ENCODE measurements around the gene SLC38A1. TPM values are rescaled to one million over a fixed set of nuclear protein-coding genes. Genes with fewer than 3 reads are reported as not detected.
"Not testable (repeated sequence)": the region's sequence is repeated elsewhere in the genome, so short reads cannot be mapped to it uniquely, and the experiment has no call there.

Gene SLC38A1
- total RNA-seq, 2 experiments from 2014 or later = 105 to 110 TPM

DNA sequence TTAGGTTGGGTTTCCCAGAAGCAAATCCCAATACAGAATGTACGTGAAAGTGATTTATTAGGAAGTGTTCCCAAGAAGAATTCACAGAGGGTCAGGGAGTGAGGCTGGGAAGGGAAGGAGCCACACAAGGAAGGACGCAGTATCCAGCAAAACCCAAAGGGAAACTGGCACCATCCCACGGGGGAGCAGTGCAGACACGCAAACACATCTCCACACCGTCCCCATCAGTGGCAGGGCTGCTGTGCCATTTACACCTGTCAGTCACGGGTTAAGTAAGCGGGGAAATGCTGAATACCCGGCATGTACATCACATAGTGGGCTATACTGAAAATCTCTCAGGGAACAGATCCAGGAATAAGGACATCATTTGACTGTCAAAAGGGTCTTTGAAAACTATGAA lies 93.9 kb downstream of the SLC38A1 start:
- Mint-ChIP-seq H3K4me1 (ENCODE audit: low read depth) (peaks cover 27% of the 10 kb centered on the region), H3K27ac (no peak overlapping the region), H3K9me3 (no peaks in the 10 kb centered on the region), H3K4me3 (no peak overlapping the region), H3K36me3 (ENCODE audit: low read depth) (no peaks in the 10 kb centered on the region), H3K27me3 (ENCODE audit: low read depth) (no peaks in the 10 kb centered on the region)
- CTCF ChIA-PET = interaction anchor here (2.1 kb wide), 1 partner anchor 49 kb away, joined by 9 read pairs; no protein-coding TSS in a partner anchor
- intact Hi-C loops (cut with micrococcal nuclease) = no loop called here
- DNase-seq = no peak

DNA sequence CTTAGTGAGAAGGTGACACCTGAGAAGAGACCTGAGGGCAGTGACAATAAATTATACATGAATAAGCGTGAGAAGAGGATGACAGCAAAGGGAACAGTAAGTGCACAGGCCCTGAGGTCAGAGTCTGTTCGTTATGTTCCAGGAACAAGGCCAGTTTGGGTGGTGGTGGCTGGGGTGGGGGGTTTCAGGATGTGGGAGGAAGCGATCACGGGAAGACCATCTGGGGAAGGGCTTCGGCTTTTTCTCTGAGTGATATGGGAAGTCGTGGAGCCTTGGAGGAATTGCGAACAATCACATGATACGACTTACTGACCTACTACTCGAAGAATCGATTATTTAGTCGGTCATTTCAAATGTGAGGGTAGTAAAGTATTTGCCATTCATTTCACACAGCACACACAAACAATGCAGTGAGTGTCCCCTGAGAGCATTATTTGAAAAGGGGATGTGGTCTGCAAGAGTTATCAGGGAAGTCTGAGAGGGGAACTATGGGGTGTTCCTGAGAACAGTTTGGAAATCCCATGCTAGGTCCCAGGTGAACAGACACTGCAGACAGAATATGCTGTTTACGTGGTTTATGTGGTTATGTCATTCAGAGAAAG lies 94.7 kb downstream of the SLC38A1 start:
- Mint-ChIP-seq H3K27ac (no peak overlapping the region), H3K4me3 (no peak overlapping the region), H3K36me3 (ENCODE audit: low read depth) (no peaks in the 10 kb centered on the region), H3K4me1 (ENCODE audit: low read depth) (peaks cover 19% of the 10 kb centered on the region), H3K27me3 (ENCODE audit: low read depth) (no peaks in the 10 kb centered on the region), H3K9me3 (no peaks in the 10 kb centered on the region)
- CTCF ChIA-PET = no interaction called here
- intact Hi-C loops (cut with micrococcal nuclease) = no loop called here
- DNase-seq = no peak

DNA sequence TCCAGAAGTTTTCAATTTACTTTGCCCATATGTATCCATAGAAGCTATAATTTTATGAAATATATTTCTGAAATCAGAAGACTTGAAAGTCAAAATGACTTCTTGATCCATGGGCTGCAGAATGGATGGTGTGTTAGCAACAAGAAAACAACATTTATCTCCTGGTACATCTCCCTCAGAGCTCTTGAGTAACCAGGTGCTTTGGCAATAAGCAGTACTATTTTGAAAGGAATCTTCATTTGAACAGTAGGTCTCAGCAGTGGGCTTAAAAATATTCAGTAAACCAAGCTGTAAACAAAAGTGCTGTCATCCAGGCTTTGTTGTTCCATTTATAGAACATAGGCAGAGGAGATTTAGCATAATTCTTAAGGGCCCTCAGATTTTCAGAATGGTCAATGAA lies 100.4 kb downstream of the SLC38A1 start:
- no peak for DNase-seq

DNA sequence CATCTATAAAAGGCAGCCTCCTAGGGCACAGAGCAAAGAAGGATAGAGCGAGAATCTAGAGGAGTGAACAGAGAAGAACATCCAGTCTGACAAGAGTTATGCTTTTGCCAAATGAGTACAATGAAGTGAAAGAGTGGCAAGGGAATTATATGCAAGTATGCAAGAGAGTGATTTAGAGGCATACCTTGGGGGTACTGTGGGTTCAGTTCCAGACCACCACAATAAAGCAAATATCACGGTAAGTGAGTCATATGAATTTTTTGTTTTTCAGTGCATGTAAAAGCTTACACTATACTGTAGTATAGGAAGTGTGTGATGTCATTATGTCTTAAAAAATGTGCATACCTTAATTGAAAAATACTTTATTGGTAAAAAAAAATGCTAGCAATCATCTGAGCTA lies 101.4 kb downstream of the SLC38A1 start:
- H3K27me3 Mint-ChIP-seq (ENCODE audit: low read depth) = no peaks in the 10 kb centered on the region
- H3K27ac Mint-ChIP-seq = no peak overlapping the region
- H3K9me3 Mint-ChIP-seq = peaks cover 2% of the 10 kb centered on the region
- intact Hi-C loops (cut with micrococcal nuclease) = no loop called here
- H3K36me3 Mint-ChIP-seq (ENCODE audit: low read depth) = no peaks in the 10 kb centered on the region
- H3K4me3 Mint-ChIP-seq = no peak overlapping the region
- DNase-seq = no peak
- CTCF ChIA-PET = interaction anchor here (0.9 kb wide), 1 partner anchor 20 kb away, joined by 4 read pairs; no protein-coding TSS in a partner anchor
- H3K4me1 Mint-ChIP-seq (ENCODE audit: low read depth) = no peaks in the 10 kb centered on the region

More for the DNA sequence above, 100.4 kb downstream of the SLC38A1 start:
- Mint-ChIP-seq H3K27me3 (ENCODE audit: low read depth) (no peaks in the 10 kb centered on the region), H3K4me3 (no peak overlapping the region), H3K36me3 (ENCODE audit: low read depth) (no peaks in the 10 kb centered on the region), H3K27ac (no peak overlapping the region), H3K4me1 (ENCODE audit: low read depth) (no peaks in the 10 kb centered on the region), H3K9me3 (peaks cover 2% of the 10 kb centered on the region)
- intact Hi-C loops (cut with micrococcal nuclease) = no loop called here
- CTCF ChIA-PET = interaction anchor here (0.9 to 1.2 kb wide), 2 partner anchors 135 to 339 kb away, joined by 3 to 5 read pairs; no protein-coding TSS in a partner anchor

DNA sequence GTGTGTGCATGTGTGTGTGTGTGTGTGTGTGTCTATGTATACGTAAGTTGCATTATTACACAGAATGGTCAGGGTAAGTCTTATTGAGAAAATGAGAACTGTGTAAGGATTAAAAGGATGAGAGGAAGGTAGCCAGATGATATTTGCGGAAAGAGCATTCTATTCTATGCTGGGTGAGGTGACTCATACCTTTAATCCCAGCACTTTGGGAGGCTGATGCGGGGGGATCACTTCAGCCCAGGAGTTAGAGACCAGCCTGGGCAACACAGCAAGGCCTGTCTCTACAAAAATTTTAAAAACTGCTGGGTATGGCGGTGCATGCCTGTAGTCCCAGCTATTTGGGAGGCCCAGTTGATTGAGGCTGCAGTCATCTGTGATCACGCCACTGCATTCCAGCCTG lies 103.7 kb downstream of the SLC38A1 start:
- H3K4me1 Mint-ChIP-seq (ENCODE audit: low read depth) = no peaks in the 10 kb centered on the region
- intact Hi-C loops (cut with micrococcal nuclease) = no loop called here
- no peaks in the 10 kb centered on the region for H3K27me3 Mint-ChIP-seq (ENCODE audit: low read depth)
- H3K4me3 Mint-ChIP-seq = no peak overlapping the region
- H3K36me3 Mint-ChIP-seq (ENCODE audit: low read depth) = no peaks in the 10 kb centered on the region
- CTCF ChIA-PET = no interaction called here
- H3K9me3 Mint-ChIP-seq = peaks cover 2% of the 10 kb centered on the region
- no peak for DNase-seq
- H3K27ac Mint-ChIP-seq = no peak overlapping the region

DNA sequence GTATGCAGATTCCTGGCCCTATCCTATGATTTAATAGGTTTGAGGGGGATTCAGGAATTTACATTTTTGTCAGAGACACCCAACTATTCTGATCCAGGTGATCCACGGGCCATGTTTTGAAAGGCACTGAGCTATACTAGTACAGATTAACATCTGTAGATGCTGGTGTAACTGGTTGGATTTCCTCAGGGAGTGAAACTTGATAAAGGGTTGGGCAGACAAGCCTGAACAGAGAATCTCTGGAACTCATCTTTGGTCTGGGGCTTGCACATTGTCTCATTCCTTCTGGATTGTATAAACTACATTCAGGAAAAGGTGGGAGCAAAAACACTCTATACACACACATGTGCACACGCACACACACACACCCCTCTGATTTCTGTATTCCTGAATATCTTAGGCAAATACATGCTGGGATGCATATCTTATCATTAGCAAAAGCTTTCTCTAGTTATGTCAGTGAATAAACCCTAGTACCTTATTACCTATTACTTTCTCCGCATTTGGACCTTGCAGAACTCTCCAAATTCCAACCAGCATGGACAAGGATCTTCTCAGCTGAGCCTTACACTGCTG lies 104.6 kb downstream of the SLC38A1 start:
- Mint-ChIP-seq H3K27ac (no peak overlapping the region), H3K36me3 (ENCODE audit: low read depth) (no peaks in the 10 kb centered on the region), H3K4me1 (ENCODE audit: low read depth) (no peaks in the 10 kb centered on the region), H3K9me3 (peaks cover 2% of the 10 kb centered on the region), H3K27me3 (ENCODE audit: low read depth) (no peaks in the 10 kb centered on the region), H3K4me3 (no peak overlapping the region)
- intact Hi-C loops (cut with micrococcal nuclease) = no loop called here
- CTCF ChIA-PET = no interaction called here
- DNase-seq = no peak

DNA sequence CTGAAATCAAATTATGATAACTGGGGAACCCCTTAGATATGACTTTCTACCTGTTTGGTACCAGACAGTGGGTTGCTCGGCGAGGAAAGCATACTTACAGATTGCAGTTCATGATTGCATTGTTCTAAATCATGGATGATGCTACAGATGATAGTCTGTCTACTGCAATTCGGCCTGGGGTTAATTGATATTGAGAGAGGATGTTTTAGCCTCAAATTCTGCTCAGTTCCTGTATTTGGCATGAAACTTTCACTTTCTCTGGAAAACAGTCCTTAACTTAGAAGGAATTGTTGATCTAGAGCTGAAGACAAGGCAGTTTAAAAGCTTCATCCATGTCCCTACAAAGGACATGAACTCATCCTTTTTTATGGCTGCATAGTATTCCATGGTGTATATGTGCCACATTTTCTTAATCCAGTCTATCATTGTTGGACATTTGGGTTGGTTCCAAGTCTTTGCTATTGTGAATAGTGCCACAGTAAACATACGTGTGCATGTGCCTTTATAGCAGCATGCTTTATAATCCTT lies 106.2 kb downstream of the SLC38A1 start:
- H3K4me3 Mint-ChIP-seq; H3K27ac Mint-ChIP-seq; intact Hi-C loops (cut with micrococcal nuclease); H3K27me3 Mint-ChIP-seq (ENCODE audit: low read depth); H3K36me3 Mint-ChIP-seq (ENCODE audit: low read depth); H3K9me3 Mint-ChIP-seq; CTCF ChIA-PET; DNase-seq: not testable (repeated sequence)
- H3K4me1 Mint-ChIP-seq (ENCODE audit: low read depth) = peaks cover 13% of the 10 kb centered on the region

DNA sequence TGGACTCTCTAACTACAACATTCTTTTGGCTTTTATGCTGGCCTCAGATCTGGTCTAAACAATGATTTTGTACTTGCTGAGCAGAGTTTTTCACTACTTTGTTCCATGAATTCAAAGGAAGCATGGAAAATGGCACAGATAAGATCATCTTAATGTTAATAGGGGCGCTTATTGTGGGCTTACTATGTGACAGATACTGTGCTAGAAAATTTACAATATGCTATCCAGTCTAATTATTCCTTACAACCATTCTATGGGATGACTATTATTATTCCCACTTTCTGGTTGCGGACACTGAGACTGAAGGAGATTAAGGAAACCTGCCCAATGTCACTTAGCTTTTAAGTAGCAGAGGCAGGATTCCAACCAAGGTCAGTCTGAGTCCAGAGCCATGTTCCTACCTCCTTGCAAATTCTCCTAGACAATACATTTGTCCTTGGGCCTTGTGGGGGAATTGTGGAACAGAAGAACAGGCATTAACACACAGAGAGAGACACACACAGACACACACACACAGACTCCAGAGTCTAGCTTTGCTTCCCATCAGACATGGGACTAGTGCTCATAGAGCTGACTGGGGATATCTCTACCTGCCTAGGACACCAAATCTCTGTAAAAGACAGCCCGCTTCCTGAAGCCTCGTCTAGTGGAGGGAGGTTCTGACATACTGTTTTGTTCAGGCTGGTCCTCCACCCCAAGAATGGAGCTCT lies 107.7 kb downstream of the SLC38A1 start:
- intact Hi-C loops (cut with micrococcal nuclease) = no loop called here
- no peak overlapping the region for H3K27ac Mint-ChIP-seq

DNA sequence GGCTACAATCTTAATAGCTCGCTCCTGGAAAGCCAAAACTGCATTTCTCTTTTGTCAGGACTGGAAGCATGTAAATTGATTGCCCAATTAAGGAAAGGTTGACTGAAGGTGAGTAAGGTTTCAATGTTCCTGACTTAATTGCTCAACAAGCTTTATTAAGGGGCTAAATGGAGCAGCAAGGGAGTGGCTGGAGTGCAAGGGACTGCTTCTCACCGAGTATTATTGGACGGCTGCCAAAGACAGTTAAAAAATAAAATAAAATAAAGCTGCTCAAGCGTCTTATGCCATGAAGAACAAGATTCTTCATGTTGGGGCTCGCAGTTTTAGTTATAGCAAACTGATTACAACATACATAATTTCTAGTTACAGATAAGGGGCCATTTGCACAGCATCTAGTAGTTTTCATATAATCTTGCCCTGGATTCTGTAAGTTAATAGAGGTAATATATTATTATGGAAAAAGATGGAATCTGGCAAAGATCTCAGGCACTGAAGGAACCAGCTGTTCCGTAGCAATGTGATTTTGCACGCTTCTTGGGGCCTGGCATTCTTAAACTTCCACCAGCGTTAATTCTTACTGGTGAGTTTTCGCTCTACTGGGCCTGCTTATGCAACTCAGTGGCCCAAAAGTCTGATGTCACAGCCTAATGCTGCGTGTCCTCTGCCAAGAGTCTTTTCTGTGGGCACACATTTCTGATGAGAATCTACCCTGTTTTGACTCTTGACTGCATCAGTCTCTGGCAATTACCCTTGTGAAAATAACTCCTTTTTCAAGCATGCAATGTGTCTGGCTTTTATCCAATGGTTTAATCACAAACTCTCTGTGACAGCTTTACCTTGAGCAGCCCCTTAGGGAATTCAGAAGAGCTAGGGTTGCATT lies 108.5 kb downstream of the SLC38A1 start:
- Mint-ChIP-seq H3K36me3 (ENCODE audit: low read depth) (peaks cover 9% of the 10 kb centered on the region), H3K4me3 (no peak overlapping the region), H3K27me3 (ENCODE audit: low read depth) (no peaks in the 10 kb centered on the region), H3K9me3 (peaks cover 9% of the 10 kb centered on the region), H3K27ac (no peak overlapping the region), H3K4me1 (ENCODE audit: low read depth) (peaks cover 18% of the 10 kb centered on the region)
- CTCF ChIA-PET = interaction anchor here (1.3 to 1.6 kb wide), 2 partner anchors 36 to 143 kb away, joined by 3 to 7 read pairs; no protein-coding TSS in a partner anchor
- intact Hi-C loops (cut with micrococcal nuclease) = no loop called here
- DNase-seq = no peak

More for the DNA sequence above, 107.7 kb downstream of the SLC38A1 start:
- H3K36me3 Mint-ChIP-seq (ENCODE audit: low read depth) = peaks cover 5% of the 10 kb centered on the region
- DNase-seq = no peak
- H3K4me1 Mint-ChIP-seq (ENCODE audit: low read depth) = peaks cover 18% of the 10 kb centered on the region
- no peaks in the 10 kb centered on the region for H3K27me3 Mint-ChIP-seq (ENCODE audit: low read depth)
- H3K4me3 Mint-ChIP-seq = no peak overlapping the region
- H3K9me3 Mint-ChIP-seq = peaks cover 5% of the 10 kb centered on the region
- CTCF ChIA-PET = interaction anchor here (1.6 kb wide), 1 partner anchor 36 kb away, joined by 3 read pairs; no protein-coding TSS in a partner anchor

DNA sequence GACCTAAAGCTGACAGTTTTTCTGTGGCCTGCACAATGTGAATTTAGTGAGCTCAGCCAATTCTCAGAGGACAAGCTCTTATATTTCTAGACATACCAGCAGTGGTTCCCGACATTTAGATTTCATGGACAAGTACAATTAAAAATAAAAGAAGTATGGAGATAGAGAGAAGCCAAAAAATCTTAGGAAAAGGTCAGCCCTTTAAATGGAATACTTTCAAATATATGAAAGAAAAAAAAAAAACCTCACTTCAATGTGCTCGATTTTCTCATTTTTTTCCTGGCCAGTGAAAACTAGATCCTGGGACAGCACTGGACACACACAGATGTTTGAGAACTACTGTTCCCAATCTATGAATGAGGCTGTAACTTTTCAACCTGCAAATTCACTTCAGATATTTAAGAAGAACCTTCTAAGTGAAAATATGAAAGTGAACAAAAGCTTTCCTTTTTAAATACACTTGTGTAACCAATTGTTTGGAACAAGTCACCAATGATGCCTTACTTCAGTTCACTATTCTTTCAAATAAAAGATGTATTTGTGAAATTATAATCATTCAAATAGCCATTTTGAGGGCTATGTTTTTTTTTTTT lies 109.4 kb downstream of the SLC38A1 start:
- intact Hi-C loops (cut with micrococcal nuclease) = loop anchor here (10.0 kb wide), 1 partner anchor 865 kb away; no protein-coding TSS in a partner anchor
- Mint-ChIP-seq H3K4me1 (ENCODE audit: low read depth) (peaks cover 18% of the 10 kb centered on the region), H3K27me3 (ENCODE audit: low read depth) (no peaks in the 10 kb centered on the region), H3K27ac (no peak overlapping the region), H3K4me3 (no peak overlapping the region), H3K9me3 (peaks cover 9% of the 10 kb centered on the region), H3K36me3 (ENCODE audit: low read depth) (peaks cover 9% of the 10 kb centered on the region)
- CTCF ChIA-PET = interaction anchor here (0.6 to 1.6 kb wide), 4 partner anchors 35 to 862 kb away, joined by 3 to 7 read pairs (median 3); no protein-coding TSS in a partner anchor
- DNase-seq = no peak

DNA sequence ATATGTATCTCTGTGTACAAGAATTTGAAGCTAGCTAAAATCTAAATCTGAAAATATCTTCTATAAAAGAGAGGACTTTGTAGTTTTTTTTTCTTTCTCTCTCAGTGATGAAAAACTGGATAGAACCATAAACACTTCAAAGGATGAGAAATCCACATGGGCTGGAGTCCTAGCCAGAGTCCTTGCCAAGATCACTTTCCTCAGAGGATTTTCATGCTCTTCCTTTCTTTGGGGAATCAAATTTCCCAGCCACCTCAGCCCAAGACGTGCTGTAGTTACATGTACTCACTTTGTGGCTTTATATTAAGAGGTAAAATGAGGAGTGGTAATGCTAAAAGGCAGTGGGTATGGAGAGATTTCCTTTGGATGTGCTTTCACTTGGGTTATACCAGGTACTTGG lies 110.3 kb downstream of the SLC38A1 start:
- DNase-seq = no peak
- intact Hi-C loops (cut with micrococcal nuclease) = loop anchor here (10.0 kb wide), 1 partner anchor 866 kb away; no protein-coding TSS in a partner anchor
- Mint-ChIP-seq H3K4me1 (ENCODE audit: low read depth) (peaks cover 18% of the 10 kb centered on the region), H3K4me3 (no peak overlapping the region), H3K9me3 (peaks cover 9% of the 10 kb centered on the region), H3K27me3 (ENCODE audit: low read depth) (no peaks in the 10 kb centered on the region), H3K36me3 (ENCODE audit: low read depth) (peaks cover 9% of the 10 kb centered on the region), H3K27ac (no peak overlapping the region)
- CTCF ChIA-PET = interaction anchor here (0.6 kb wide), 1 partner anchor 863 kb away, joined by 3 read pairs; no protein-coding TSS in a partner anchor
